HepG2 (cell line): ENCODE data around the gene ZBTB20. TPM values are rescaled to one million over a fixed set of nuclear protein-coding genes. Genes with fewer than 3 reads are reported as not detected.

Experiments used
- ATAC-seq: fragments of 200-7000 bp; cut with Tn5 transposase; 3 replicates; pipeline ENCODE4 v1.9.1; 2020; ENCODE audit warnings: mild to moderate bottlenecking, moderate library complexity
- BruUV-seq: library from RNA; stranded (reverse); fragments of 400-500 nt; replicated peaks from 2 replicates; lab custom pipeline; 2021; lab: Mats Ljungman, UMichigan
- CTCF ChIA-PET: fragments of 300-600 bp; formaldehyde crosslinking; extraction: SDS; loops from one replicate; lab custom pipeline; 2021; ENCODE audit warnings: low total read pairs, inconsistent platforms, low intra/inter-chr PET ratio; lab: Yijun Ruan, JAX
- POLR2A ChIA-PET: fragments of 350-600 bp; sonication (Branson Sonifier 250); formaldehyde crosslinking; loops from one replicate; lab custom pipeline; 2020; ENCODE audit warnings: antibody characterized with exemption, inconsistent platforms; lab: Yijun Ruan, JAX
- DNase-seq: peaks from one replicate; pipeline ENCODE4 v3.0.0-alpha.2; 2015; ENCODE audit warnings: low spot score
- FAIRE-seq: peaks from 3 replicates; lab custom pipeline; 2011; peaks lifted over from hg19 to GRCh38; lab: Jason Lieb, UNC
- H2AFZ ChIP-seq: one replicate; pipeline ENCODE4 v1.6.1; 2011; ENCODE audit warnings: low read length, inconsistent platforms
- H3K27ac ChIP-seq: fragments of 300-600 bp; 3 replicates; pipeline ENCODE4 v1.8.0; 2011; ENCODE audit warnings: mixed run types, mild to moderate bottlenecking, mixed read lengths, low read length, inconsistent platforms; ENCODE audit not compliant: insufficient read depth; ENCODE audit errors: extremely low read length
- H3K27me3 ChIP-seq, 2 experiments: fragments of 200-600 bp in 1 of 2; 2 replicates in 1 of 2; 3 replicates in 1 of 2; pipeline versions ENCODE4 v1.6.0 to v1.8.0; 2011; ENCODE audit warnings: low read length in 2 of 2, mild to moderate bottlenecking in 2 of 2, moderate library complexity in 2 of 2, inconsistent platforms in 1 of 2; ENCODE audit not compliant: insufficient read depth in 2 of 2, control insufficient read depth in 1 of 2
- H3K36me3 ChIP-seq, 2 experiments: fragments of 200-600 bp in 1 of 2; replicated peaks in 1 of 2; 2 replicates in 1 of 2; 3 replicates in 1 of 2; pipeline versions ENCODE4 v1.5.1 to v1.8.0; 2011; ENCODE audit warnings: low read length in 2 of 2, inconsistent platforms in 1 of 2; ENCODE audit not compliant: insufficient read depth in 2 of 2, control insufficient read depth in 1 of 2
- H3K4me1 ChIP-seq: 2 replicates; pipeline ENCODE4 v1.5.1; 2012; ENCODE audit warnings: low read length, inconsistent platforms; ENCODE audit not compliant: insufficient read depth
- H3K4me2 ChIP-seq: 2 replicates; pipeline ENCODE4 v1.6.0; 2011; ENCODE audit warnings: low read depth, low read length, inconsistent platforms
- H3K4me3 ChIP-seq, 3 experiments: fragments of 200-600 bp in 1 of 3; sonication (generic), shearing (Covaris generic) in 1 of 3; replicated peaks in 1 of 3; 2 replicates each; pipeline ENCODE4 v1.5.1; 2011 to 2016; ENCODE audit warnings: low read length in 3 of 3, inconsistent platforms in 2 of 3, low read depth in 2 of 3, mild to moderate bottlenecking in 2 of 3, control low read depth in 1 of 3, mixed read lengths in 1 of 3; ENCODE audit not compliant: insufficient read depth in 1 of 3
- H3K79me2 ChIP-seq: one replicate; pipeline ENCODE4 v1.6.1; 2011; ENCODE audit warnings: low read length, inconsistent platforms; ENCODE audit not compliant: insufficient read depth
- H3K9ac ChIP-seq: 2 replicates; pipeline ENCODE4 v1.6.0; 2011; ENCODE audit warnings: mild to moderate bottlenecking, low read depth, low read length, inconsistent platforms; ENCODE audit not compliant: insufficient read depth
- H3K9me3 ChIP-seq: 2 replicates; pipeline ENCODE4 v1.5.1; 2012; ENCODE audit warnings: mild to moderate bottlenecking, low read length
- H4K20me1 ChIP-seq: 2 replicates; pipeline ENCODE4 v1.6.0; 2011; ENCODE audit warnings: inconsistent platforms, mild to moderate bottlenecking, low read length, moderate library complexity; ENCODE audit not compliant: insufficient read depth
- PAXIP1 ChIP-seq: sonication (generic); formaldehyde crosslinking; conservative IDR thresholded peaks from 2 replicates; pipeline ENCODE4 v1.4.0; 2020; ENCODE audit warnings: mild to moderate bottlenecking, missing genetic modification reagents, moderate library complexity
- RAD51 ChIP-seq: fragments of 450-650 bp; IDR thresholded peaks from 2 replicates; pipeline ENCODE4 v1.6.1; 2016; ENCODE audit warnings: borderline replicate concordance
- WGBS: methylation state at CpG from one replicate; pipeline ENCODE4 v1.1.6; 2017; ENCODE audit warnings: low lambda C conversion rate; 5-methylcytosine and 5-hydroxymethylcytosine counted together
- in situ Hi-C: cut with HindIII; loops from 2 replicates; pipeline ENCODE4 v1.10.0; 2017; ENCODE audit warnings: low pct_unique_long_range_greater_than_20kb; ENCODE audit not compliant: extremely low pct_ligation_motif_present
- intact Hi-C: fragments of 100-400 bp; cut with micrococcal nuclease; formaldehyde crosslinking; loops from one replicate; pipeline ENCODE4 v1.10.0; 2022; ENCODE audit not compliant: unreplicated experiment
- polyA plus RNA-seq, 8 experiments: library from polyadenylated mRNA; depleted of rRNA in 3 of 8; stranded (reverse) in 7 of 8; unstranded in 1 of 8; fragments of >200 nt; fragmentation: Illumina TruSeq in 4 of 8; extraction: Trizol in 4 of 8; gene quantifications; 2 replicates each; pipeline versions ENCODE4 v1.2.1 to v1.2.3, GENCODE V29; 2011 to 2016; ENCODE audit warnings: low read depth in 4 of 8, missing spikeins in 1 of 8, mixed read lengths in 1 of 8; ENCODE audit not compliant: insufficient read depth in 1 of 8
- total RNA-seq, 5 experiments: library from RNA; depleted of rRNA; stranded (reverse); fragments of >200 nt; fragmentation: Illumina TruSeq; extraction: Trizol; gene quantifications; 2 replicates each; pipeline ENCODE4 v1.2.3, GENCODE V29; 2016; ENCODE audit warnings: low read depth in 1 of 5
- TF ChIP-seq, protein P1 (sequence below): sonication (generic); formaldehyde crosslinking; IDR thresholded peaks from 2 replicates; pipeline ENCODE4 v1.5.1; 2020; ENCODE audit warnings: mild to moderate bottlenecking, moderate library complexity, missing genetic modification reagents
- TF ChIP-seq, protein P2 (sequence below), 2 experiments: sonication (generic) in 1 of 2; formaldehyde crosslinking in 1 of 2; IDR thresholded peaks; 2 replicates each; pipeline versions ENCODE4 v1.5.1 to v1.6.1; 2011 to 2020; ENCODE audit warnings: borderline replicate concordance in 1 of 2, low read depth in 1 of 2, low read length in 1 of 2, mild to moderate bottlenecking in 1 of 2, missing genetic modification reagents in 1 of 2, moderate library complexity in 1 of 2

ZBTB20 gene
- total and polyA plus RNA-seq, 2 of the 13 experiments (the other 11 are each of a cell fraction or from before 2014, with no cell fraction given): 1.9 to 8.8 TPM

DNA sequence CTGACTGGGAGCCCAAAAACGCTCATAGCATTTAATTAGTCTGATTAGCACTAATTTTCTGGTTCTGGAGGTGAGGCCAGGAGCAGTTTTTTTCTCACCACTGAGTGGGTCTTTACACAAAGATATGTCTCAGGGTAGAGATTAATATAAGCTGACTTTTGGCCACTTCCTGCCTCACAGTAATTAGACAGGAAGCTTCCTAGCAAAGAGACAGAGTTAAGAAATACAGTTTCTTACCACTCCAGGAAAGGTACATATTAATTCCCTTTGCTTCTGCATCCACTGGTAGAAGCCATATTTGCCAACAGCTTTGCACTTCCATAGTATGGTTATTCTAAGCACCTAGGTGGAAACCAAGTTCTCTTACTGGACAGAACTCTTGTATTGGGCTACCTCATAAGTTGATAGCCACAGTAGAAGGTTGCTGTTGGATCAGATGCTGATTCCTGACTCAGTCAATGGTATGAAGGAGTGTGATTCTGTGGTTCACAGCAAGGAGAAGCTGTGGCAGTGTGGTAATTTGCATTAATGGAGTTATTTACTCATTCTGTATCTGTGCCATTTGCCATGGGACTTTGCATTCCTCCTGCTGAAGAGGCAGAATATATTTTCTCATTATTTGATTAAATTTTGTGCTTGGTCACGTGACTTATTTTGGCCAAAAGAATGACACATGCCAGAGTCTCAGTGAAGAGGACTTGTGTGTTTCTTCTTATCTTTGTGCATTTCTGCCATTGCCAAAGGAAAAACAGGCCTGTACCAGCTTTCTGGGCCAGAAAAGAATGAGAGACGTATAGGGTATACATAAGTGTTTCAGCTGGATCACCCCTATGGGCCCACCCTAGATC is 17.5 kb upstream of the ZBTB20 start:
- Histone ChIP-seq H3K4me1 (no peaks in the 10 kb centered on the region), H3K27ac (no peak overlapping the region), H3K36me3 (no peaks in the 10 kb centered on the region), H3K4me3 (no peak overlapping the region), H2AFZ (no peak overlapping the region), H3K27me3 (no peaks in the 10 kb centered on the region), H3K4me2 (no peak overlapping the region), H3K9ac (no peak overlapping the region), H3K79me2 (no peaks in the 10 kb centered on the region), H4K20me1 (no peaks in the 10 kb centered on the region), H3K9me3 (no peaks in the 10 kb centered on the region)
- TF ChIP-seq RAD51: peak; percentile 82
- TF ChIP-seq PAXIP1 (CRISPR knock-in tag): no peak
- TF ChIP-seq, protein P1, sequence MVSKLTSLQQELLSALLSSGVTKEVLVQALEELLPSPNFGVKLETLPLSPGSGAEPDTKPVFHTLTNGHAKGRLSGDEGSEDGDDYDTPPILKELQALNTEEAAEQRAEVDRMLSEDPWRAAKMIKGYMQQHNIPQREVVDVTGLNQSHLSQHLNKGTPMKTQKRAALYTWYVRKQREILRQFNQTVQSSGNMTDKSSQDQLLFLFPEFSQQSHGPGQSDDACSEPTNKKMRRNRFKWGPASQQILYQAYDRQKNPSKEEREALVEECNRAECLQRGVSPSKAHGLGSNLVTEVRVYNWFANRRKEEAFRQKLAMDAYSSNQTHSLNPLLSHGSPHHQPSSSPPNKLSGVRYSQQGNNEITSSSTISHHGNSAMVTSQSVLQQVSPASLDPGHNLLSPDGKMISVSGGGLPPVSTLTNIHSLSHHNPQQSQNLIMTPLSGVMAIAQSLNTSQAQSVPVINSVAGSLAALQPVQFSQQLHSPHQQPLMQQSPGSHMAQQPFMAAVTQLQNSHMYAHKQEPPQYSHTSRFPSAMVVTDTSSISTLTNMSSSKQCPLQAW (CRISPR knock-in tag): no peak
- TF ChIP-seq, protein P2, sequence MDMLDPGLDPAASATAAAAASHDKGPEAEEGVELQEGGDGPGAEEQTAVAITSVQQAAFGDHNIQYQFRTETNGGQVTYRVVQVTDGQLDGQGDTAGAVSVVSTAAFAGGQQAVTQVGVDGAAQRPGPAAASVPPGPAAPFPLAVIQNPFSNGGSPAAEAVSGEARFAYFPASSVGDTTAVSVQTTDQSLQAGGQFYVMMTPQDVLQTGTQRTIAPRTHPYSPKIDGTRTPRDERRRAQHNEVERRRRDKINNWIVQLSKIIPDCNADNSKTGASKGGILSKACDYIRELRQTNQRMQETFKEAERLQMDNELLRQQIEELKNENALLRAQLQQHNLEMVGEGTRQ (IDR thresholded peaks at IDR 0.05; ENCODE audit: low read depth, low read length): peak; percentile 67
- TF ChIP-seq, protein P2 (CRISPR knock-in tag; IDR thresholded peaks at IDR 0.05; ENCODE audit: borderline replicate concordance): no peak
- no peak for FAIRE-seq
- ChIA-PET CTCF (no interaction called here), POLR2A (no interaction called here)
- in situ Hi-C loops: no loop called here
- BruUV-seq: no TSS peak
- 30% methylated on average over 3 of the region's 3 CpGs for WGBS
- ATAC-seq: no peak
- intact Hi-C loops: no loop called here
- DNase-seq: no peak
